HepG2 (cell line): ENCODE results near the gene HNRNPF. TPM values are rescaled to one million over a fixed set of nuclear protein-coding genes. Genes with fewer than 3 reads are reported as not detected.

Experiments
- ATAC-seq: fragments of 200-7000 bp; cut with Tn5 transposase; 3 replicates; pipeline ENCODE4 v1.9.1; 2020; ENCODE audit warnings: mild to moderate bottlenecking, moderate library complexity
- BruUV-seq: library from RNA; stranded (reverse); fragments of 400-500 nt; replicated peaks from 2 replicates; lab custom pipeline; 2021; lab: Mats Ljungman, UMichigan
- CTCF ChIA-PET: fragments of 300-600 bp; formaldehyde crosslinking; extraction: SDS; loops from one replicate; lab custom pipeline; 2021; ENCODE audit warnings: low total read pairs, inconsistent platforms, low intra/inter-chr PET ratio; lab: Yijun Ruan, JAX
- POLR2A ChIA-PET: fragments of 350-600 bp; sonication (Branson Sonifier 250); formaldehyde crosslinking; loops from one replicate; lab custom pipeline; 2020; ENCODE audit warnings: antibody characterized with exemption, inconsistent platforms; lab: Yijun Ruan, JAX
- DNase-seq: peaks from one replicate; pipeline ENCODE4 v3.0.0-alpha.2; 2015; ENCODE audit warnings: low spot score
- FAIRE-seq: peaks from 3 replicates; lab custom pipeline; 2011; peaks lifted over from hg19 to GRCh38; lab: Jason Lieb, UNC
- H2AFZ ChIP-seq: one replicate; pipeline ENCODE4 v1.6.1; 2011; ENCODE audit warnings: low read length, inconsistent platforms
- H3K27ac ChIP-seq: fragments of 300-600 bp; 3 replicates; pipeline ENCODE4 v1.8.0; 2011; ENCODE audit warnings: mixed run types, mild to moderate bottlenecking, mixed read lengths, low read length, inconsistent platforms; ENCODE audit not compliant: insufficient read depth; ENCODE audit errors: extremely low read length
- H3K27me3 ChIP-seq, 2 experiments: fragments of 200-600 bp in 1 of 2; 2 replicates in 1 of 2; 3 replicates in 1 of 2; pipeline versions ENCODE4 v1.6.0 to v1.8.0; 2011; ENCODE audit warnings: low read length in 2 of 2, mild to moderate bottlenecking in 2 of 2, moderate library complexity in 2 of 2, inconsistent platforms in 1 of 2; ENCODE audit not compliant: insufficient read depth in 2 of 2, control insufficient read depth in 1 of 2
- H3K36me3 ChIP-seq, 2 experiments: fragments of 200-600 bp in 1 of 2; replicated peaks in 1 of 2; 2 replicates in 1 of 2; 3 replicates in 1 of 2; pipeline versions ENCODE4 v1.5.1 to v1.8.0; 2011; ENCODE audit warnings: low read length in 2 of 2, inconsistent platforms in 1 of 2; ENCODE audit not compliant: insufficient read depth in 2 of 2, control insufficient read depth in 1 of 2
- H3K4me1 ChIP-seq: 2 replicates; pipeline ENCODE4 v1.5.1; 2012; ENCODE audit warnings: low read length, inconsistent platforms; ENCODE audit not compliant: insufficient read depth
- H3K4me2 ChIP-seq: 2 replicates; pipeline ENCODE4 v1.6.0; 2011; ENCODE audit warnings: low read depth, low read length, inconsistent platforms
- H3K4me3 ChIP-seq, 3 experiments: fragments of 200-600 bp in 1 of 3; sonication (generic), shearing (Covaris generic) in 1 of 3; replicated peaks in 1 of 3; 2 replicates each; pipeline ENCODE4 v1.5.1; 2011 to 2016; ENCODE audit warnings: low read length in 3 of 3, inconsistent platforms in 2 of 3, low read depth in 2 of 3, mild to moderate bottlenecking in 2 of 3, control low read depth in 1 of 3, mixed read lengths in 1 of 3; ENCODE audit not compliant: insufficient read depth in 1 of 3
- H3K79me2 ChIP-seq: one replicate; pipeline ENCODE4 v1.6.1; 2011; ENCODE audit warnings: low read length, inconsistent platforms; ENCODE audit not compliant: insufficient read depth
- H3K9ac ChIP-seq: 2 replicates; pipeline ENCODE4 v1.6.0; 2011; ENCODE audit warnings: mild to moderate bottlenecking, low read depth, low read length, inconsistent platforms; ENCODE audit not compliant: insufficient read depth
- H3K9me3 ChIP-seq: 2 replicates; pipeline ENCODE4 v1.5.1; 2012; ENCODE audit warnings: mild to moderate bottlenecking, low read length
- H4K20me1 ChIP-seq: 2 replicates; pipeline ENCODE4 v1.6.0; 2011; ENCODE audit warnings: inconsistent platforms, mild to moderate bottlenecking, low read length, moderate library complexity; ENCODE audit not compliant: insufficient read depth
- JARID2 ChIP-seq: sonication (generic); formaldehyde crosslinking; IDR thresholded peaks from 2 replicates; pipeline ENCODE4 v1.8.1; 2023; ENCODE audit warnings: missing genetic modification reagents, inconsistent platforms; ENCODE audit not compliant: insufficient replicate concordance
- POLR2A ChIP-seq, 2 experiments: IDR thresholded peaks; 2 replicates each; pipeline ENCODE4 v1.6.1; 2011; ENCODE audit warnings: low read depth in 2 of 2, low read length in 2 of 2, mild to moderate bottlenecking in 1 of 2, moderate library complexity in 1 of 2; ENCODE audit not compliant: insufficient read depth in 1 of 2
- RBFOX2 ChIP-seq: fragments of 200-400 bp; formaldehyde crosslinking; IDR thresholded peaks from 2 replicates; pipeline ENCODE4 v1.6.1; 2017; ENCODE audit warnings: low read depth, mild to moderate bottlenecking, low read length
- RBM22 ChIP-seq: fragments of 200-400 bp; formaldehyde crosslinking; optimal IDR thresholded peaks from 2 replicates; pipeline ENCODE3; 2017; ENCODE audit warnings: mild to moderate bottlenecking, low read length, moderate library complexity
- ZMAT3 ChIP-seq: sonication (generic); formaldehyde crosslinking; conservative IDR thresholded peaks from 2 replicates; pipeline ENCODE4 v1.7.0; 2021; ENCODE audit warnings: missing genetic modification reagents
- ZNF121 ChIP-seq: sonication (generic); formaldehyde crosslinking; IDR thresholded peaks from 2 replicates; pipeline ENCODE4 v1.5.0; 2020; ENCODE audit warnings: mild to moderate bottlenecking, missing genetic modification reagents
- ZSCAN30 ChIP-seq: sonication (generic); formaldehyde crosslinking; IDR thresholded peaks from 2 replicates; pipeline ENCODE4 v1.5.0; 2020; ENCODE audit warnings: mild to moderate bottlenecking, missing genetic modification reagents
- WGBS: methylation state at CpG from one replicate; pipeline ENCODE4 v1.1.6; 2017; ENCODE audit warnings: low lambda C conversion rate; 5-methylcytosine and 5-hydroxymethylcytosine counted together
- in situ Hi-C: cut with HindIII; loops from 2 replicates; pipeline ENCODE4 v1.10.0; 2017; ENCODE audit warnings: low pct_unique_long_range_greater_than_20kb; ENCODE audit not compliant: extremely low pct_ligation_motif_present
- intact Hi-C: fragments of 100-400 bp; cut with micrococcal nuclease; formaldehyde crosslinking; loops from one replicate; pipeline ENCODE4 v1.10.0; 2022; ENCODE audit not compliant: unreplicated experiment
- polyA plus RNA-seq, 8 experiments: library from polyadenylated mRNA; depleted of rRNA in 3 of 8; stranded (reverse) in 7 of 8; unstranded in 1 of 8; fragments of >200 nt; fragmentation: Illumina TruSeq in 4 of 8; extraction: Trizol in 4 of 8; gene quantifications; 2 replicates each; pipeline versions ENCODE4 v1.2.1 to v1.2.3, GENCODE V29; 2011 to 2016; ENCODE audit warnings: low read depth in 4 of 8, missing spikeins in 1 of 8, mixed read lengths in 1 of 8; ENCODE audit not compliant: insufficient read depth in 1 of 8
- total RNA-seq, 5 experiments: library from RNA; depleted of rRNA; stranded (reverse); fragments of >200 nt; fragmentation: Illumina TruSeq; extraction: Trizol; gene quantifications; 2 replicates each; pipeline ENCODE4 v1.2.3, GENCODE V29; 2016; ENCODE audit warnings: low read depth in 1 of 5

Gene HNRNPF
- total and polyA plus RNA-seq, 2 of the 13 experiments (the other 11 are each of a cell fraction or from before 2014, with no cell fraction given) = 166 to 308 TPM

DNA sequence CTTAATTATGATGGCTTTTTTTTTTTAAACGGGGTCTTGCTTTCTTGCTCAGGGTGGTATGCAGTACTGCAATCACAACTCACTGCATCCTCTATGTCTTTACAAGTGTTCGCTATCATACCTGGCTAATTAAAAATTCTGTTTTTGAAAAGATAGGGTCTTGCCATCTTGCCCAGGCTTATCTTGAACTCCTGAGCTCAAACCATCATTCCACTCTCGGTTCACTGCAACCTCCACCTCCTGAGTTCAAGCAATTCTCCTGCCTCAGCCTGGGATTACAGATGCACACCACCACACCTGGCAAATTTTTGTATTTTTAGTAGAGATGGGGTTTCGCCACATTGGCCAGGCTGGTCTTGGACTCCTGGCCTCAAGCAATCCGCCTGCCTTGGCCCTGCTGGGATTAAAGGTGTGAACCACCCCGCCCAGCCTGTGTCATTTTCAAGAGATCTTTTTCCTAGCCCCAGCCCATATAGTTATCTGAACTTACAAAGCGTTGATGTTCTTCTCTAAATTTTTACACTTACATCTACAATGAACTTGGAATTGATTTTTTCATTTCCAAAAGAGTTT lies 6.0 kb downstream of the HNRNPF start:
- intact Hi-C loops (no loop called here), in situ Hi-C loops (loop anchor here (25.0 kb wide), 1 partner anchor 1559 kb away; the partner anchor contains the start of gene RASSF4)
- BruUV-seq = no TSS peak
- H3K4me2 ChIP-seq = peak overlapping the region; percentile 94
- no peak overlapping the region; a peak in 1 of 6 replicates for H3K4me3 ChIP-seq
- H3K36me3 ChIP-seq = peaks cover 0 to 13% of the 10 kb centered on the region in 2 experiments; a peak in 2 of 5 replicates
- no peak overlapping the region for H3K27ac ChIP-seq
- no peak for TF ChIP-seq RBM22
- TF ChIP-seq JARID2 (CRISPR knock-in tag) = no peak
- peak; percentile 81 for TF ChIP-seq ZNF121 (CRISPR knock-in tag)
- 0 out of 2 replicates have a peak, but pooled peaks have one; percentile 26 for TF ChIP-seq ZMAT3 (CRISPR knock-in tag)
- H3K9me3 ChIP-seq = no peaks in the 10 kb centered on the region
- POLR2A ChIA-PET = interaction anchor here (1.3 kb wide), 1 partner anchor 7 kb away, joined by 3 read pairs; no protein-coding TSS in a partner anchor
- H3K9ac ChIP-seq = no peak overlapping the region
- H2AFZ ChIP-seq = no peak overlapping the region
- peaks cover 83% of the 10 kb centered on the region for H3K4me1 ChIP-seq
- WGBS = 70% methylated on average over 7 of the region's 7 CpGs
- ATAC-seq = no peak
- CTCF ChIA-PET = interaction anchor here (0.7 kb wide), 1 partner anchor 25 kb away, joined by 3 read pairs; no protein-coding TSS in a partner anchor
- H3K79me2 ChIP-seq = peaks cover 100% of the 10 kb centered on the region
- H4K20me1 ChIP-seq = peaks cover 88% of the 10 kb centered on the region
- no peak for DNase-seq
- no peak for FAIRE-seq
- no peaks in the 10 kb centered on the region for H3K27me3 ChIP-seq

DNA sequence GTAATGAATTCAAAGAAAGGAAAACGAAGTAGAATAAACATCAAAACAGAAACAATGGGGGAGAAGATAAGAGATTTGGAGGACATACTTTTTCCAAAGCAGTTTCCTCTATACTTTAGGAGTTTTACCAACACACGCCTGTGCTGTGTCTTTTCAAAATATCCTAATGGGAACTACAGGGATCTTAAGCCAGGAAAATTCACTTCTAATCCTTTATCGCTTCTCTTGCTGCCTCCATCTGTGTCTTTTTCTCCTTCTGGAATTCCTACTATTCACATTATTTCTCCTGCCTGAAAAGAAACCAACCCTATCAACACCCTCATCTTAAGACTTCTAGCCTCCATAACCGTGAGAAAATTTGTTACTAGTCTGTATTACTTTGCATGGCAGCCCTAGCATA lies 6.8 kb downstream of the HNRNPF start:
- CTCF ChIA-PET = interaction anchor here (0.7 kb wide), 1 partner anchor 26 kb away, joined by 3 read pairs; no protein-coding TSS in a partner anchor
- DNase-seq = no peak
- TF ChIP-seq ZSCAN30 (CRISPR knock-in tag) (no peak), RBFOX2 (peak; percentile 73), POLR2A (IDR thresholded peaks at IDR 0.05; ENCODE audit: insufficient read depth in 1 of 2, low read depth in 2 of 2, low read length in 2 of 2) (0 out of 4 replicates have a peak, but pooled peaks of 1 of the 2 experiments have one; percentile 26)
- POLR2A ChIA-PET = interaction anchor here (1.2 kb wide), 1 partner anchor 17 kb away, joined by 3 read pairs; no protein-coding TSS in a partner anchor
- no peak overlapping the region; a peak in 2 of 6 replicates for H3K4me3 ChIP-seq
- ATAC-seq = no peak
- no peak for FAIRE-seq
- H2AFZ ChIP-seq = no peak overlapping the region
- no TSS peak for BruUV-seq
- in situ Hi-C loops (loop anchor here (25.0 kb wide), 1 partner anchor 1560 kb away; the partner anchor contains the start of gene RASSF4), intact Hi-C loops (no loop called here)
- peak overlapping the region; percentile 94 for H3K4me2 ChIP-seq
- peak overlapping the region; percentile 10 for H3K27ac ChIP-seq
- peaks cover 87% of the 10 kb centered on the region for H3K4me1 ChIP-seq
- H3K9ac ChIP-seq = peak overlapping the region; percentile 37; the same call in 1 of the 2 replicates
- 57% methylated on average over 4 of the region's 4 CpGs for WGBS
- H4K20me1 ChIP-seq = peaks cover 90% of the 10 kb centered on the region
- H3K36me3 ChIP-seq = peaks cover 0 to 13% of the 10 kb centered on the region in 2 experiments; a peak in 2 of 5 replicates
- H3K9me3 ChIP-seq = no peaks in the 10 kb centered on the region
- no peaks in the 10 kb centered on the region for H3K27me3 ChIP-seq
- H3K79me2 ChIP-seq = peaks cover 97% of the 10 kb centered on the region
